HG03571 (cell line): ENCODE results near the gene LFNG.
"Not testable (repeated sequence)": the region's sequence is repeated elsewhere in the genome, so short reads cannot be mapped to it uniquely, and the experiment has no call there.

ENCODE experiments used
- ATAC-seq: cut with Tn5 transposase; IDR thresholded peaks from one replicate; pipeline ENCODE4 v1.9.1; 2021; ENCODE audit not compliant: unreplicated experiment

LFNG gene

DNA sequence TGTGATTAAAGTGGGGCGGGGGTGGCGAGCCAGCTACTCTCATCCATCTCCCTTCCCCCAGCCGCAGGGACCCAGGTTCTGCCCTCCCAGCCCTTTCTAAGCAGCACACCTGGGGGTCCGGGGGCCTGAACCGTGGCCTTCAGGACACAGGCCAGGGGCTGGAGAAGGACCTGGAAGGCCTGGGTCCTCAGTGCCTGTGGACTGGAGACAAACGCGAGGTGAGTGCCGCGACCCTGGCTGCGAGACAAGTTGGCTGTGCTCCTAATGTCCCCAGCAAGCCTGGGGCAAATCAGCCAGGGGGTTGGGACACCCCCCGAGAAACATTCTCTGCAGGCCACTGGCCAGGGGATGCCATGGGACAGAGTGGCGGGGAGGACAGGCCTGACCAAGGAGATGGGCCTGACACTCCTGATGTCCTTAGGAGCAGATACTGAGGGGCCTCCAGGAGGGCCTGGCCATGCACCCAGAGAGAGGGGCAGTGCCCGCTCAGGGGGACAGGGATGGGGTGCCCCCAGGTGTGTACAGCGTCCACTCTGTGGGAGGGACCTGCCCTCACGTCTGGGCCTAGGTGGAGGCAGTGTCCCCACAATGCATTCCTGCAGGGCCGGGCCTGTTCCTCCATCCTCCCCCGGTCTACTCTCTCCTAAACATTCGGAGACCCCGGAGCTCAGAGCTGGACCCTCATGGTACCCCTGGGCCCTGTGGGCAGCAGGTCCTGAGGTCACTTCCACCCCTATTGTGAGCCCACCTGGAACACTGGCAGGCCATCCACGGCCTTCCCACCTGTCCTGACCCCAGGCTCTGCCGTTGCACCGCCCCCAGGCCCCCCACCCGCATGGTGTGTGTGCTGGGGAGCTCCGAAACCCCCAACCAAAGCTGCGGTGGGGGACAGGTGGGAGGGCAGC is 22.7 kb downstream of the LFNG start:
- no peak for ATAC-seq

DNA sequence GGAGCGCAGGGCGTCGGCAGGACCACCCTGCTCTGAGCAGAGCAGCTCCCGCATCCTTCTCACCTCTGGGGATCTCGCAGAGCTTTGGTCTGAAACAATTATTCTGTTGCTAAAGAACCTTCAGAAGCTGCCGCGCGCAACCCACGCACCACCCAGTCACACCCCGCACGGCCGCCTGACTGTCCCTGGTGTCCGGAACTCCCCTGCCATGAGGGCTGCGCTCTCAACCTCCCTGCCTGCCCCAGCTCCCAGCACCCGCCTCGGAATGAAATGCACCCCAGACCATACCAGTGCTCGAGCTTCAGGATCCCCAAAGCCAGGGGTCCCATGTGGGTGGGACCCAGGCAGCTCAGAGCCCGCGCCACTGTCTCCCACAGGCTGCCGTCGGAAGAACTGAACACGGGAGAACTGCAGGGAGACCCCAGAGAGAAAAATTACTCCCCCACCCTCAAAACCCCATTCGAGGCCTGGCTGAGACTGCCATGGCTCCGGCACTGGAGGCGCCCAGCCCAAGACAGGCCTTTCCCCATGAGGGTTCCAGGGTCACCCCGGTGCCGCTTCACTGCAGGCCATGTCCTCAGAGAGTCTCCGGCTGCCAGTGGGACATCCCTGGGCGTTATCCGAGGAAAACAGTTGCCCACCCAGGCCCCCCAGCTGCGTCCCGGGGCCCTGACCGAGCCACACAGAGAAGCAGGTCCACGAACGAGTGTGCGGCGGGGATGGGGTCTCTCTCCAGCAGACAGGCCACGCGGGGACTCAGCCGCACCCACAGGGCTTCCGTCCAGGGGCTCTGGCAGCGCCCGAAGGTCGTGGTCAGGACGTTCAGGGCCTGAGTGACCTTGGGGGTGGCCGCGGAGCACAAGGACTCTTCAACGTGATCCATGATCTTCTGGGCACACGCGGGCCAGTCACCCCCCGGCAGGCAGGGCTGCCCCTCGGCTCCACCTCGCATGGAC is 23.6 kb downstream of the LFNG start:
- no peak for ATAC-seq

DNA sequence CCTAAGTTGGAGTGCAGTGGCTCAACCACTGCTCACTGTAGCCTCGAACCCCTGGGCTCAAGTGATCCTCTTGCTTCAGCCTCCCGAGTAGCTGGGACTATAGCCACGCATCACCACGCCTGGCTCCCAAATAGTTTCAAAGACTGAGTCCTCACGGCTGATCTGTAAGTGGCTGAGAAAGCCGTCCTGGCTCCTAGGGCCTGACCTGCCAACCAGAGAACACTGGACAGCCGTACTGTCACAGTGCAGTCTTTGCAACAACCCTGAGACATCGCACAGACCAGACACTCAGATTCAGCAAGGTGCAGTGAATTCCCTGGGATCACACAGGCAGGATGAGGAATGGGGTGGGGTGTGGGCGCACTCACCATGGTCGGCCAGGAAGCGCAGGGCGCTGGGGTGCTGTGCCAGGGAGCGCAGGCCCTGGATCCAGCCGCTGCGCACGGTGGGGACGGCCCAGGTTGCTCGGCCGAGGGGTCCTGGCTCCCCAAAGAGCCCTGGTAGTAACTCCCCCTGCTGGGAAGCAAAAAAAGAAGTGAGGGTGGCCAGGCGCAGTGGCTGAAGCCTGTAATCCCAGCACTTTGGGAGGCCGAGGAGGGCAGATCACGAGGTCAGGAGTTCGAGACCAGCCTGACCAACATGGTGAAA is 25.1 kb downstream of the LFNG start:
- no peak for ATAC-seq

DNA sequence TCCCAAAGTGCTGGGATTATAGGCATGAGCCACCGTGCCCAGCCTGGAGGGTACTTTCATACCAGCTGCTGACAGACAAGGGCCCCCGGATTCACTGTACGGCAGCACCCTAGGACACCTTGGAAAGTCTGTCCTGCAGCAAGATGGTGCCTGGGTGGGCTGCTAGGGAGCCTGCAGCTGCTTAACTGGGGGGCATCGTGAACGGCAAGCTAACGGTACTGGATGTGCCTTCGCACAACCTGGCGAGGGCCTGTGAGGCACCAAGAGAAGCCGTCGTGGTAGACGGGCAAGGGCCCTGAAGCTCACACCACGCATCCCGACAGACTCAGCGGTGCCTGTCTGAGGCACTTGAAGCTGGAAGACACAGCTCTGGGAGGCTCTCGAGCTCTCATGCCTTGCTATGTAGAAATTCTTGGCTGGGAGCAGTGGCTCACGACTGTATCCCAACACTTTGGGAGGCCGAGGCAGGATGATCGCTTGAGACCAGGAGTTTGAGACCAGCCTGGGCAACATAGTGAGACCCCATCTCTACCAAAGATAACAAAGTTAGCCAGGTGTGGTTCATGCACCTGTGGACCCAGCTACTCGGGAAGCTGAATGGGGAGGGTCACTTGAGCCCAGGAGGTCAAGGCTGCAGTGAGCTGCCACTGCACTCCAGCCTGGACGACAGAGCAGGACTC is 26.3 kb downstream of the LFNG start:
- ATAC-seq = no peak

DNA sequence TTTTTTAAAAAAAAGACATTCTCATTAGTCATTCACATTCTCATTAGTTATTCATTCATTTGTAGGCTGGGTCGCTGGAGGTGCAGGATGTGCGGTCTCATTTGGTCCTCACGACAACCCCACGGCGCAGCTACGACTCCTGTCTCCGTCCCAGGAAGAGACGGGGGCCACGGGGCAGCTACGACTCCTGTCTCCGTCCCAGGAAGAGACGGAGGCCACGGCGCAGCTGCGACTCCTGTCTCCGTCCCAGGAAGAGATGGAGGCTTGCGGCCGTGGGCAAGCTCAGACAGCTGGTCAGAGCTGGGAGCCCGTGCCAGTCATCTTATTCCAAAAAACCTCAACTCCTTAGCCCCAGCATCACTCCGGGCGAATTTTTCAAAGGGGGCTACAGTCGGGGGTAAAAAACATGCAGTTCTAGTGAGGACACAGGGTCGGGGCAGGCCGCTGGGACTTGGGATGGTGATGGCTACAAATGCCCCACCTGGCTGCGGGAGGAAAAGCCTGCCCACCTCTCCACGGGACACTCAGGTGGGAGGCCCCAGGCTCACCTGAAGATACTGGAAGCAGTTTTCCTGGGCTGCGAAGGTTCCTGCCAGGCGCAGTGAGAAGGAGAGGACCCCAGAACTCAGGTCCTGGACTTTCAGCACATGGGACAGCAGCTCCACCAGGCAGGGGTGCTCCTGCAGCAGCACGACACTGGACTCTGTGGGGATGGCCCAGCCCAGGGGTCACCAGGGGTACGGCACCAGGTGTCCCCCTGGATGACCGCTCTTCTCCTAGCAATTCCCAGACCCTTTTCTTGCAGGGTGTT is 27.4 kb downstream of the LFNG start:
- no peak for ATAC-seq

DNA sequence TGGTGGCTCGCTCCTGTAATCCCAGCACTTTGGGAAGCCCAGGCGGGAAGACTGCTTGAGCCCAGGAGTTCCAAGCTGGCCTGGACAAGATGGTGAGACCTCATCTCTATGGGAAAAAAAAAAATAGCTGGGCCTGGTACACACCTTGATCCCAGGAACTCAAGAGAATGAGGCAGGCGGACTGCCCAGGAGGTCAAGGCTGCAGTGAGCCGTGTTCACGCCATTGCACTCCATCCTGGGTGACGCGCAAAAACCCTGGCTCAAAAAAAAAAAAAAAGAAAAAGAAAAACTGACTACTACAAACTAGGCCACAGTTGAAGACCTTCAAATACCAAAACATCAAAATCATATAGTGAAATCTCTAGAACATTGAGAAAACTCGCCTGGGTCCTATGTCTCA is 31.8 kb downstream of the LFNG start:
- no peak for ATAC-seq

DNA sequence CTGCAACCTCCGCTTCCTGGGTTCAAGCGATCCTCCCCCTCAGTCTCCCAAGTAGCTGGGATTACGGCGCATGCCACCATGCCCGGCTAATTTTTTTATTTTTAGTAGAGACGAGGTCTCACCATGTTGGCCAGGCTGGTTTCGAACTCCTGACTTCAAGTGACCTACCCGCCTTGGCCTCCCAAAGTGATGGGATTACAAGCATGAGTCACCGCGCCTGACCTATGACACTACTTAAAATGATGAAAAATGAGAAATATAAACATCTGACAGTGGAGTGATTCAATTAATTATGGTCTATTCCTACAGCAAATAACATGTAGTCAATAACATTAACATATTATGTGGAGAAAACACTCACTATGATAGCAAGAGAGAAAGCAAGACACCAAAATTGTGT is 33.5 kb downstream of the LFNG start:
- ATAC-seq = no peak

DNA sequence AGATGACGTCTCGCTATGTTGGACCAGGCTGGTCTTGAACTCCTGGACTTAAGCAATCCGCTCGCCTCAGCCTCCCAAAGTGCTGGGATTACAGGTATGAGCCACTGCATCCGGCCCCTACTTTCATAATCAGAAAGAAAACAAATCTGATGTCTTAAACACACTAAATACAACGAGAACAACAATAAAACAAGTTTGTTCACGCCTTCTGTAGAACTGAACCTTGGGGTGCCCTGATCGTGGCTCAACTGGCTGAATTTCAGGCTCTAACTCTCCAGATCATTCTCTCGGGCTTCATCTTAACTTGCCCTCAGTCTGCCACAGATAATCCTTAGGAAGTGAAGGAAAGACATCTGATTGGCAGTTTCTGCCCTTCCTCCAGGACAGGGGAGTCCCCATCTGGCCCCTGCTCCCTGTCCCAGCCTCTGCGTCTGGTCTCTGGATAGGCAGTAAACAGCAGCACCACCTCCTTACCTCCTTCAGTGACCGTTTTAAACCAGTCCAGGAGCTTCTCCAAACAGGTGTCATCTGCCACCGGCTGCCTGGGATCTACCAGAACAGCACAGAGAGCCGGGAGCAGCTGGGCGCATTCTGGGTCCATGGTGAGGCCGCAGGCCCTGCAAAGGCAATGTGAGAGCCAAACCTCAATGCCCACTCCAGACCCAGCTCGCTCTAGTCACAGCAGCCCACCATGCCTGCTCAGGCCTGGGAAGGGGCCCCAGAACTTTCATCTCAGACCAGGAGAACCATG is 34.4 kb downstream of the LFNG start:
- no peak for ATAC-seq

DNA sequence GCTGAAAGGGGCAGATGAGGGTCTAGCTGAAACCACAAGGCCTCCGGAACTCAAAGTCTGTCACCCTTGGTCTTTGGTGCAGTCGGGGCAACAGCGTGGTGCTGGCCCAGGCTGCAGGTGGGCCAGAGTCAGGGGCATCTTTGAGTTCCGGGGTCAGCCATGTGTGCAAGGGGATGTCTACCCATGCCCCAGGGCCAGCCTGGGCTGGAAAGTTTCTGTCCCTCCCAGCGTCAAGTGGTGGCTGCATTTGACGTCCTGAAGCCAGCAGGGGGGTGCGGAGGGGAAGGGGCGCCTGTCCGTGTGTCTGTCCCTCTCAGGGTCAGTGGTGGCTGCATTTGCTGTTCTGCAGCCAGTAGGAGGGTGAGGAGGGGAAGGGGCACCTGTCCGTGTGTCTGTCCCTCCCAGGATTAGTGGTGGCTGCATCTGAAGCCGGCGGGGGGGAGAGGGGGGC is 35.1 kb downstream of the LFNG start:
- no peak for ATAC-seq

DNA sequence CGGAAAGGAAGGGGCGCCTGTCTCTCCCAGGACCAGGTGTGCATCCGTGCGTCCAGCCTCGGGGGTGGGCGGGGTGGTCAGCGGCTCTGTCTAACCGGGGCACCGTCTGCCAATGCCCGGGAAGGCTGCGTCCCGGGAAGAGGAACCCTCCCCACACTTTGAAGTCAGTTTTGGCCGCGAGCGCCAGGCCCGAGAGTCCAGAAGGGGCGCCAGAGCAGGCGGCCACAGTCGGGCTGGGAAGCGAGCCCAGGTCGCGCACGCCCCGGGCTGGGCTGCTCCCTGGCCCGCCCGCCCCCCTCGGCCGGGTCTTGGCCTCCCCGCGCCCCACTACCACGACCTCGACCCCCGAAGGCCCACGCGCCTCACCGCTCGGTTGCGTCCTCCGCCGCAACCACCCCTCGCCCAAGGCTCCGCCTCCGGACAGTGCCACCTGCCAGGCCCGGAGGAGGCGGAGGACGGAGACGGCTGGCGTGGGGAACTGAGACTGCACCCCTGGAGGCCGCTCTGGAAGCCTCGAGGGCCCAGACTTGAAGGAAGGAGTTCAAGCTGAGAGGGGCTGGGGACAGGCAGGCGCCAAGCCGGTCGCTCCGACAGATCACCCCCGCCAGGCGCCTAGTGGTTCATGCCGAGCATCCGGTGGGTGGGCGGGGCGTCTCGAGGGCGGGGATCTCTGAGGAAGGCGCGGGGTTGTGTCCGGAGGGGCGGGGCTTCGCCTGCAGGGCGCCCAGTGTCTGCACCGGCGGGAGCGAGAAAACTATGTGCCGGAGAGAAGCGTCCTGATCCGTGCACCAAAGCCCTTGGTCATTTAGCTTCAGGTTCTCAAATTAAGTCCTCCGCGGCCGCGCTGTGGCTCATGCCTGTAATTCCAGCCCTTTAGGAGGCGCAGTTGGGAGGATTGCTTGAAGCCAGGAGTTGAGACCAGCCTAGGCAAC is 35.8 kb downstream of the LFNG start, which contains the start of gene BRAT1:
Gene BRAT1, minus strand, starts transcription at position 404 of the 932 bp plus-strand sequence. CDS start 1,093 bp downstream, outside the sequence.
- peak; percentile 68 for ATAC-seq

DNA sequence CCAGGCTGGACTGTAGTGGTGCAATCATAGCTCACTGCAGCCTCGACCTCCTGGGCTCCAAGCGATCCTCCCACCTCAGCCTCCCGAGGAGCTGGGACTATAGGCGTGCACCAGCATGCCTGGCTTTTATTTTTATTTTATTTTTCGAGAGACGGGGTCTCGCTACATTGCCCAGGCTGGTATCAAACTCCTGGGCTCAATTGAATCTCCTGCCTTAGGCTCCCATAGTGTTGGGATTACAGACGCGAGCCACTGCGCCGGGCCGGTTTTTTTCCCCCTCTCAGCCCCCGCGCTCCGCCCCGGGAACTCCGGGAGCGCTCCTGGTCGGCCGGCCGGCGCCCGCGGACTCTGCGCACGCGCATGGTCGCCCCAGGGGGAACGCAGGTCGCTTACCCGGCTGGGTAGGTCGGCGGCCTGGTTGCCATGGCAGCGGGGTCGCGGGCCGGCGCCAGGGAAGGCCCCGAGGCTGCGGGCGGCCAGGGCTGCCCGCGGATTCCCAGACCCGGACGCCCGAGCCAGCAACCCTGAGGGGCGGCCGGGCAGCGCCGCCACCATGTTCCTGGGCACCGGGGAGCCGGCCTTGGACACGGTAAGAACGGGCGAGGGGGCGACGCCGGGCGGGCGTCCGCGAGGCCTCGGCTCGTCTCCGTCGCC is 39.2 kb downstream of the LFNG start, which contains the start of gene IQCE:
Gene IQCE, plus strand, starts transcription at position 351 of the 654 bp plus-strand sequence. Its CDS starts 203 bp downstream, at position 554.
- peak; percentile 49 for ATAC-seq

DNA sequence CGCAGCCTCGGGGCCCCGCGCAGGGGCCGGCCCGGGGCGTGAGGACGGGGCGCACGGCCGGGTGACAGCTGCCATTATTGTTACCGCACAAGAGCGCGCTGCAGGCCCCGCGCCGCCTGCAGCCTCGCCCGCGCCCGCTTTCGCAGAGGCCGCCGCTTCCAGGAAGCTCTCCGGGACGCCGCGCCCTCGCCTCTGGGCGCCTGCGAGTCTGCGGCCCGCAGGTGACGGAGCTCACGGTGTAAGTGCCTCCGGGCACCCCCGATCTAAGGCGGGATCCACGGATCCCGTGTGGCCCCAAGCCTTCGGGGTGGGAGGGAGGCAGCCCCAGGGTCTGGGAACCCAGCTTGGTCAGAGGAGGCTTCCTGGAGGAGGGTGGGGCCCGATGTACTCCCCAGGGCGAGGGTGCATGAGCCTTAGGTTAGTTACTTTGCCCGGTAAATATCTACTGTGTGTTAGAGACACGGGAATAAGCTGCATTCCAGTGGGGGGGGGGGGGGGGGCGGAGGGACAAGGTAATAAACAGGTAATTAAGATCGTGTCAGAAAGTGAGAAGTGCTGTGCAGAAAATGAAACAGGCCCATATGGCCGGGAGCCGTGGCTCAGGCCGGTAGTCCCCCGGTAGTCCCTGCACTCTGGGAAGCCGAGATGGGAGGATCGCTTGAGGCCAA is 39.8 kb downstream of the LFNG start:
- peak; percentile 4 for ATAC-seq

DNA sequence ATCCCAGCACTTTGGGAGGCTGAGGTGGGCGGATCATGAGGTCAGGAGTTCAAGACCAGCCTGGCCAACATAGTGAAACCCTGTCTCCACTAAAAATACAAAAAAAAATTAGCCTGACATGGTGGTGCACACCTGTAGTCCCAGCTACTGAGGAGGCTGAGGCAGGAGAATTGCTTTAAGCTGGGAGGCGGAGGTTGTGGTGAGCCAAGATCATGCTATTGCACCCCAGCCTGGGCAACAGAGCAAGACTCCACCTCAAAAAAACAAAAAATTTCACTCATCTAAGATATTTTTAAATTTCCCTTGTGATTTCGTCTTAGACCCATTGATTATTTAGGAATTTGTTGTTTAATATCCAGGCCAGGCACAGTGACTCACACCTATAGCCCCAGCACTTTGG is 44.4 kb downstream of the LFNG start:
- not testable (repeated sequence) for ATAC-seq

DNA sequence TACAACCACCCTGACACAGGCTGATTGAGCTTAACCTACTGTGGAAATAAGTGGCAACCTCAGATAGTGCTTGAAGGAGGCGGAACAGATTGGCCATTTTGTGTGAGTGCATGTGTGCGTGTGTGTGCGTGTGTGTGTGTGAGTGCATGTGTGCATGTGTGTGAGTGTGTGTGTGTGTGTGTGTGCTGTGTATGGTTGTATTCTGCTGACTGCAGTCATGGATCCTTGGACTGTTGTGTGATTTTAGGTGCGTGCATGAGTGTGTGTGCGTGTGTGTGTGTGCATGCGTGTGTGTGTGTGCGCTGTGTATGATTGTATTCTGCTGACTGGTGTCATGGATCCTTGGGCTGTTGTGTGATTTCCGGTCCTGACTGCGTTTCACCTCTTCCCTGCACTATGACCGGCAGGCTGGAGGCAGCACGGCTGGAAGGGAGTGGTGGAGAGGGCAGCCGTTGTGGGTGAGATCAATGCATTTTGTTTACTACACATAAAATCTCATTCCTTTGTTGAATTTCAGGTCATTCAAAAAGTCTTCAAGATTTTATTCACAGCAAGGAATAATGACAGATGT is 45.5 kb downstream of the LFNG start:
- ATAC-seq = no peak

DNA sequence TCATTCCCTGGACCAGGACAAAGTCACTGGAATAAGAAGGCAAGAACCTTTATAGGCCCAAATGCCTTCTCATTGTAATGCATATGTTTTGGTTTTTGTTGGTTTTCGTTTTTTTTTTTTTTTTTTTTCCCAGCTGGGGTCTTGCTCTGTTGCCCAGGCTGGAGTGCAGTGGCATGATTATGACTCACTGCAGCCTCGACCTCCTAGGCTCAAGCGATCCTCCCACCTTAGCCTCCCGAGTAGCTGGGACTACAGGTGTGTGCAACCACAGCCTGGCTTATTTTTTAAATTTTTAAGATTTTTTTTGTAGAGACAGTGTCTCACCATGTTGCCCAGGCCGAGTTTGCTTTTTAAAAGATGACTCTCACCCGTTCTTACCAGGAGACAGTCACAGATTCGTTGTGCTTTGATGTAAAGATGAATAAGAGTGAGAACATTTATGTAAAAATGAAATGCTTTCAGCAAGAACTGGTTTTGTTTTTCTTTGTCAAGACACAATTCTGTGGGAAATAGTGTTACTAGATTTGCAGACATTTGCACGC is 46.8 kb downstream of the LFNG start:
- ATAC-seq = peak; percentile 13
